ENCODE measurements around the gene TRPM2.

DNA sequence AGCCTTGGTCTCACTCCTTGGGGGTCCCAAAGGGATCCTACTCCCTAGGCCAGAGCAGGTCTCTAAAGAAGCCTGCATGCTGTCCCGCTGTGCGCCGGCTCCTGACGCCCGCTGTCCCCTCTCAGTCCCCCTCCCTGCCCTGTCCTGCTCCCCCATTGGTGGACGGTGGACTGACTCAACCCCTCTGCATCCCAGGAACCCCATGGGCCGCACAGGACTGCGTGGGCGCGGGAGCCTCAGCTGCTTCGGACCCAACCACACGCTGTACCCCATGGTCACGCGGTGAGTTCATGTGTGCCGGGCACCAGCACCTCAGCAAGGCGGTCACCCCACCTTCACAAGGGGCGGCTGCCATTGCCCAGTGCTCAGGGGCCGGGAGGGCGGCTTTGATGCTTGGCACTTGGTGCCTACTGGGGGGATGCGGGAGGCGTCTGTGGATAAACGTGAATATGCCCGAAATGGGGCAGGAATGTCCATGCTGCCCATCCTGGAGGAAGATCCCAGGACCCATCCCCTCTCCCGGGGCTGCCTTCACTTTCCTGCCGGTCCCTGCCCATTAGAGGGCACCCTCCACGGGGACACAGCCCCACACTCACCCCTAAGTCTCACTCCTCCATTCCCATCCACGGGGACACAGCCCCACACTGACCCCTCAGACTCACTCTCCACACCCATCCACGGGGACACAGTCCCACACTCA is 81.7 kb downstream of the TRPM2 start:
- no peak for TF ChIP-seq CTCF (conservative IDR thresholded peaks at IDR 0.05)
- no peak for TF ChIP-seq EZH2 (IDR thresholded peaks at IDR 0.05; ENCODE audit: low read depth)
